Sigmoid colon (tissue), 4 donors: ENCODE results near the gene SELENOV.

Experiments
- EP300 ChIP-seq, 4 donors: sonication (generic); formaldehyde crosslinking; IDR thresholded peaks; one replicate each; pipeline ENCODE4 v1.6.1; 2017; ENCODE audit warnings: antibody characterized with exemption in 4 of 4
- TF ChIP-seq, protein P1 (sequence below), 4 experiments: fragments of 450-650 bp in 3 of 4; fragments of 200-600 bp in 1 of 4; IDR thresholded peaks; one replicate each; pipeline ENCODE4 v1.5.1; 2016 to 2019; ENCODE audit warnings: antibody characterized with exemption in 4 of 4, mild to moderate bottlenecking in 3 of 4, moderate library complexity in 2 of 4

DNA sequence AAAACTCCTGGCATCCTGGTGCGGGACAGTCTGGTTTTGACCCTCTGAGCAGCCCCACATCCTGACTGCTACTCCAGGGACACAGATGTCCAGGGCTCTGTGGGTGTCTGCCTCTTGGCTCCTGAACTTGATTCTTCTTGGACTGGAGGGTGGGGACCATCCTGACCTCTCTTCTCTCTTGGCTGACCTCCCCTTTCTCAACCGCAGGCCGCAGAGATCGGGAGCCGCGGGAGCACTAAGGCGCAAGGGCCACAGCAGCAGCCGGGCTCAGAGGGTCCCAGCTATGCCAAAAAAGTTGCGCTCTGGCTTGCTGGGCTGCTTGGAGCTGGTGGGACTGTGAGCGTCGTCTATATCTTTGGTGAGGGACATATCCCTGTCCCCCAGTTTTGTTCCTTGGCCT lies 33.3 kb upstream of the SELENOV start:
- TF ChIP-seq, protein P1, sequence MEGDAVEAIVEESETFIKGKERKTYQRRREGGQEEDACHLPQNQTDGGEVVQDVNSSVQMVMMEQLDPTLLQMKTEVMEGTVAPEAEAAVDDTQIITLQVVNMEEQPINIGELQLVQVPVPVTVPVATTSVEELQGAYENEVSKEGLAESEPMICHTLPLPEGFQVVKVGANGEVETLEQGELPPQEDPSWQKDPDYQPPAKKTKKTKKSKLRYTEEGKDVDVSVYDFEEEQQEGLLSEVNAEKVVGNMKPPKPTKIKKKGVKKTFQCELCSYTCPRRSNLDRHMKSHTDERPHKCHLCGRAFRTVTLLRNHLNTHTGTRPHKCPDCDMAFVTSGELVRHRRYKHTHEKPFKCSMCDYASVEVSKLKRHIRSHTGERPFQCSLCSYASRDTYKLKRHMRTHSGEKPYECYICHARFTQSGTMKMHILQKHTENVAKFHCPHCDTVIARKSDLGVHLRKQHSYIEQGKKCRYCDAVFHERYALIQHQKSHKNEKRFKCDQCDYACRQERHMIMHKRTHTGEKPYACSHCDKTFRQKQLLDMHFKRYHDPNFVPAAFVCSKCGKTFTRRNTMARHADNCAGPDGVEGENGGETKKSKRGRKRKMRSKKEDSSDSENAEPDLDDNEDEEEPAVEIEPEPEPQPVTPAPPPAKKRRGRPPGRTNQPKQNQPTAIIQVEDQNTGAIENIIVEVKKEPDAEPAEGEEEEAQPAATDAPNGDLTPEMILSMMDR (IDR thresholded peaks at IDR 0.05), result no peak
- TF ChIP-seq EP300 (IDR thresholded peaks at IDR 0.05), result no peak
